Measurements from ENCODE around the gene ACRV1. TPM values are rescaled to one million over a fixed set of nuclear protein-coding genes. Genes with fewer than 3 reads are reported as not detected.

Gene ACRV1
- total and polyA plus RNA-seq, 2 of the 13 experiments (the other 11 are each of a cell fraction or from before 2014, with no cell fraction given): not detected

- TF ChIP-seq MAZ (IDR thresholded peaks at IDR 0.05; ENCODE audit: borderline replicate concordance, low read depth, low read length) (no peak; the same call in 1 of the 2 replicates), MAZ (CRISPR knock-in tag; IDR thresholded peaks at IDR 0.05; ENCODE audit: low read depth) (no peak), MED13 (CRISPR knock-in tag; IDR thresholded peaks at IDR 0.05) (peak; percentile 87; the same call in 1 of the 2 replicates), MAFK (conservative IDR thresholded peaks at IDR 0.05 in 1 of 2, IDR thresholded peaks at IDR 0.05 in 1 of 2; ENCODE audit: low read length in 2 of 2) (no peak), HMG20B (CRISPR knock-in tag; conservative IDR thresholded peaks at IDR 0.05) (no peak), PCBP2 (optimal IDR thresholded peaks at IDR 0.05; ENCODE audit: low read depth, low read length, poor library complexity, severe bottlenecking) (no peak), SRSF1 (optimal IDR thresholded peaks at IDR 0.05; ENCODE audit: low read depth, low read length) (peak; percentile 94), ZNF33A (CRISPR knock-in tag; IDR thresholded peaks at IDR 0.05; ENCODE audit: borderline replicate concordance) (no peak), NFYC (CRISPR knock-in tag; IDR thresholded peaks at IDR 0.05) (peak; percentile 46; the same call in 1 of the 2 replicates), JUN (CRISPR knock-in tag; IDR thresholded peaks at IDR 0.05) (peak; percentile 18; the same call in 1 of the 2 replicates), ARNT2 (CRISPR knock-in tag; IDR thresholded peaks at IDR 0.05; ENCODE audit: low read depth) (peak; percentile 97), ZNF629 (CRISPR knock-in tag; conservative IDR thresholded peaks at IDR 0.05) (0 out of 2 replicates have a peak, but pooled peaks have one; percentile 33), SATB2 (CRISPR knock-in tag; IDR thresholded peaks at IDR 0.05) (peak; percentile 90; the same call in 1 of the 2 replicates), ZNF501 (CRISPR knock-in tag; IDR thresholded peaks at IDR 0.05) (peak; percentile 99), ZBTB1 (CRISPR knock-in tag; IDR thresholded peaks at IDR 0.05; ENCODE audit: borderline replicate concordance) (no peak), FOXA1 (IDR thresholded peaks at IDR 0.05) (no peak), FOXA1 (CRISPR knock-in tag; IDR thresholded peaks at IDR 0.05) (no peak; the same call in 1 of the 2 replicates), ARID4A (CRISPR knock-in tag; IDR thresholded peaks at IDR 0.05; ENCODE audit: borderline replicate concordance) (peak; percentile 98), KMT2A (CRISPR knock-in tag; IDR thresholded peaks at IDR 0.05) (peak; percentile 98), SRF (IDR thresholded peaks at IDR 0.05; ENCODE audit: low read depth, low read length) (no peak), ZNF558 (CRISPR knock-in tag; IDR thresholded peaks at IDR 0.05; ENCODE audit: borderline replicate concordance) (peak; percentile 98), AGO2 (optimal IDR thresholded peaks at IDR 0.05; ENCODE audit: low read depth, low read length) (peak; percentile 99), THRA (CRISPR knock-in tag; IDR thresholded peaks at IDR 0.05; ENCODE audit: borderline replicate concordance) (0 out of 2 replicates have a peak, but pooled peaks have one; percentile 30), ZNF589 (CRISPR knock-in tag; conservative IDR thresholded peaks at IDR 0.05) (peak; percentile 97), SNAPC2 (CRISPR knock-in tag; IDR thresholded peaks at IDR 0.05) (peak; percentile 66; the same call in 1 of the 2 replicates), TOPORS (CRISPR knock-in tag; IDR thresholded peaks at IDR 0.05) (peak; percentile 95), RBM22 (optimal IDR thresholded peaks at IDR 0.05; ENCODE audit: low read length) (peak; percentile 87)
Observed at GRCh38 chr11:125625630-125626287, 54.9 kb downstream of the ACRV1 start (continued).

Data from HepG2 (cell line).